Neural cell (in vitro differentiated cells): ENCODE data around the gene HECW1.

ENCODE experiments used
- EZH2 ChIP-seq: fragments of 200-600, 300-800 bp; shearing (Covaris generic), sonication (generic); IDR thresholded peaks from 2 replicates; pipeline ENCODE4 v1.6.1; 2014; ENCODE audit warnings: antibody characterized with exemption, low read length, borderline replicate concordance, mild to moderate bottlenecking; ENCODE audit not compliant: insufficient read depth, poor library complexity, severe bottlenecking
- MXI1 ChIP-seq: fragments of 450-650 bp; conservative IDR thresholded peaks from 2 replicates; pipeline ENCODE4 v1.6.1; 2014; ENCODE audit warnings: antibody characterized with exemption, mild to moderate bottlenecking; ENCODE audit not compliant: poor library complexity, severe bottlenecking
- POLR2AphosphoS5 ChIP-seq: IDR thresholded peaks from 2 replicates; pipeline ENCODE4 v1.6.1; 2012
- REST ChIP-seq: IDR thresholded peaks from 2 replicates; pipeline ENCODE4 v1.6.1; 2012; ENCODE audit warnings: borderline replicate concordance
- SMC3 ChIP-seq: fragments of 450-650 bp; conservative IDR thresholded peaks from 2 replicates; pipeline ENCODE4 v1.6.1; 2014; ENCODE audit warnings: antibody characterized with exemption, mild to moderate bottlenecking, moderate library complexity; ENCODE audit not compliant: poor library complexity
- TAF1 ChIP-seq: IDR thresholded peaks from 2 replicates; pipeline ENCODE4 v1.6.1; 2012; ENCODE audit warnings: low read depth
- TF ChIP-seq, protein P1 (sequence below): fragments of 450-650 bp; IDR thresholded peaks from 2 replicates; pipeline ENCODE4 v1.5.1; 2014; ENCODE audit warnings: antibody characterized with exemption, mild to moderate bottlenecking, moderate library complexity; ENCODE audit not compliant: poor library complexity, severe bottlenecking

DNA sequence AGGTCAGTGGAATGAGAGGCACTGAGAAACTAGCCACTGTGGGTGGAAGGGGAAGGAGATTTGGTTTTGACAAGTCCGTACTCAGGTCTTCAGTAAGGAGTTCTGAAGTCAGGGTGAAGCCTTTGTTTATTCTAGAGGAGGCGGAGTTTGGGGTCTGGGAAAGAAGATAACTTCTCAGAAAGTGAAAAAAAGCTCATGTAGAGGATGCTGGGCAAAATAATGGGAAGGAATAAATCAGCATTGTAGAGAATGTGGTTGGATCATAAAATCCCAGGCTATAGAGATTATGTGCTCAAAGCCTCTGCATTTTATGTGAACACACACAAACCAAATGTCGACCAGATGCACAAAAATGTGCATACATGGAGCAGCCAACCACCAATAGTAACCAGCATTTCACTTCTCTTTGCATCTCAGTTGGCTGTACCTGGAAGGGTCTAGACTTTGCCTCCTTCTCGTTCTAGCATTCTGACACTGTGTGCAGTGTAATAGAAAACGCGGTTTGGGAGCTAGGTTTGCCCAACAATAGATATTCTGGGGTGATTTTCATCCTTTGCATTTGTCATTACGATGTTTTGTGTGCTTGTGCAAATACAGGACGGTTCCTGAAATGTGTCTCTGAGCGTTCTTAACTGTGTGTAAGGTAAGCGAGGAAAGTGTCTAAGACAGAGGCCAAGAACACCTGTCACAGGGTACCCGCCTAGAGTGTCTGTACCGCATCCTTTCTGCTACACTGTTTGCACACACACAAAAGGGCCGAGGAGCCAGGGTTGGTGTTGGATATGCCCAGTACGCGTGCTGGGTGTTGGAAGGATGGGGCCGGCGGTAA is 603 bp upstream of the HECW1 start:
- TF ChIP-seq, protein P1, sequence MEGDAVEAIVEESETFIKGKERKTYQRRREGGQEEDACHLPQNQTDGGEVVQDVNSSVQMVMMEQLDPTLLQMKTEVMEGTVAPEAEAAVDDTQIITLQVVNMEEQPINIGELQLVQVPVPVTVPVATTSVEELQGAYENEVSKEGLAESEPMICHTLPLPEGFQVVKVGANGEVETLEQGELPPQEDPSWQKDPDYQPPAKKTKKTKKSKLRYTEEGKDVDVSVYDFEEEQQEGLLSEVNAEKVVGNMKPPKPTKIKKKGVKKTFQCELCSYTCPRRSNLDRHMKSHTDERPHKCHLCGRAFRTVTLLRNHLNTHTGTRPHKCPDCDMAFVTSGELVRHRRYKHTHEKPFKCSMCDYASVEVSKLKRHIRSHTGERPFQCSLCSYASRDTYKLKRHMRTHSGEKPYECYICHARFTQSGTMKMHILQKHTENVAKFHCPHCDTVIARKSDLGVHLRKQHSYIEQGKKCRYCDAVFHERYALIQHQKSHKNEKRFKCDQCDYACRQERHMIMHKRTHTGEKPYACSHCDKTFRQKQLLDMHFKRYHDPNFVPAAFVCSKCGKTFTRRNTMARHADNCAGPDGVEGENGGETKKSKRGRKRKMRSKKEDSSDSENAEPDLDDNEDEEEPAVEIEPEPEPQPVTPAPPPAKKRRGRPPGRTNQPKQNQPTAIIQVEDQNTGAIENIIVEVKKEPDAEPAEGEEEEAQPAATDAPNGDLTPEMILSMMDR, result no peak
- TF ChIP-seq EZH2, result no peak
- TF ChIP-seq TAF1, result no peak
- TF ChIP-seq REST, result no peak
- no peak for TF ChIP-seq POLR2AphosphoS5
- TF ChIP-seq MXI1, result no peak
- no peak for TF ChIP-seq SMC3
